SK-N-SH treated with all-trans-retinoic acid at 6 μM for 48 hours (cell line): ENCODE results near the gene ABHD6.
"Not testable (repeated sequence)": the region's sequence is repeated elsewhere in the genome, so short reads cannot be mapped to it uniquely, and the experiment has no call there.

Experiments
- ATAC-seq: fragments of 200-7000 bp; cut with Tn5 transposase; 3 replicates; pipeline ENCODE4 v1.9.1; 2020; ENCODE audit warnings: mild to moderate bottlenecking, moderate library complexity
- BACH2 ChIP-seq: fragments of 250-450 bp; sonication (Bioruptor Pico); IDR thresholded peaks from 2 replicates; pipeline ENCODE4 v1.9.0; 2021; ENCODE audit warnings: mild to moderate bottlenecking, borderline replicate concordance
- CREB5 ChIP-seq: fragments of 250-450 bp; sonication (Bioruptor Pico); IDR thresholded peaks from 2 replicates; pipeline ENCODE4 v1.5.1; 2020; ENCODE audit warnings: low read depth, mild to moderate bottlenecking, moderate library complexity
- CSDC2 ChIP-seq: fragments of 250-450 bp; sonication (Bioruptor Pico); IDR thresholded peaks from 2 replicates; pipeline ENCODE4 v1.5.0; 2020; ENCODE audit warnings: mild to moderate bottlenecking, moderate library complexity
- CSRNP3 ChIP-seq: fragments of 250-450 bp; sonication (Bioruptor Pico); IDR thresholded peaks from 2 replicates; pipeline ENCODE4 v1.5.1; 2021; ENCODE audit warnings: mild to moderate bottlenecking, moderate library complexity
- ESRRG ChIP-seq: fragments of 250-450 bp; sonication (Bioruptor Pico); IDR thresholded peaks from 2 replicates; pipeline ENCODE4 v1.6.1; 2021; ENCODE audit warnings: mild to moderate bottlenecking
- GLIS3 ChIP-seq: fragments of 250-450 bp; sonication (Bioruptor Pico); IDR thresholded peaks from 2 replicates; pipeline ENCODE4 v1.5.0; 2020; ENCODE audit warnings: mild to moderate bottlenecking, moderate library complexity
- ISL1 ChIP-seq: fragments of 250-450 bp; sonication (Bioruptor Pico); IDR thresholded peaks from 2 replicates; pipeline ENCODE4 v2.1.2; 2022; ENCODE audit warnings: mild to moderate bottlenecking, moderate library complexity
- OSR1 ChIP-seq: fragments of 250-450 bp; sonication (Bioruptor Pico); IDR thresholded peaks from 2 replicates; pipeline ENCODE4 v1.8.0; 2022; ENCODE audit warnings: moderate library complexity, mild to moderate bottlenecking, inconsistent platforms
- PATZ1 ChIP-seq: fragments of 250-450 bp; sonication (Bioruptor Pico); IDR thresholded peaks from 2 replicates; pipeline ENCODE4 v1.8.0; 2020; ENCODE audit warnings: mild to moderate bottlenecking, moderate library complexity, borderline replicate concordance
- POU6F1 ChIP-seq: fragments of 250-450 bp; sonication (Bioruptor Pico); IDR thresholded peaks from 2 replicates; pipeline ENCODE4 v1.8.0; 2021; ENCODE audit warnings: low read depth, mild to moderate bottlenecking, moderate library complexity, borderline replicate concordance
- PPARA ChIP-seq: fragments of 250-450 bp; sonication (Bioruptor Pico); IDR thresholded peaks from 2 replicates; pipeline ENCODE4 v1.5.0; 2020; ENCODE audit warnings: mild to moderate bottlenecking, borderline replicate concordance
- RARB ChIP-seq: fragments of 250-450 bp; sonication (Bioruptor Pico); IDR thresholded peaks from 2 replicates; pipeline ENCODE4 v1.8.0; 2021; ENCODE audit warnings: mild to moderate bottlenecking, moderate library complexity
- SNAI2 ChIP-seq: fragments of 250-450 bp; sonication (Bioruptor Pico); IDR thresholded peaks from 2 replicates; pipeline ENCODE4 v1.5.0; 2020; ENCODE audit warnings: mild to moderate bottlenecking, moderate library complexity
- TCF4 ChIP-seq: fragments of 250-450 bp; sonication (Bioruptor Pico); IDR thresholded peaks from 2 replicates; pipeline ENCODE4 v1.8.0; 2021; ENCODE audit warnings: mild to moderate bottlenecking, moderate library complexity, borderline replicate concordance
- TOX ChIP-seq: fragments of 250-450 bp; sonication (Bioruptor Pico); IDR thresholded peaks from 2 replicates; pipeline ENCODE4 v1.8.0; 2021; ENCODE audit warnings: mild to moderate bottlenecking, moderate library complexity, borderline replicate concordance
- ZC3H10 ChIP-seq: fragments of 250-450 bp; sonication (Bioruptor Pico); IDR thresholded peaks from 2 replicates; pipeline ENCODE4 v1.5.1; 2021; ENCODE audit warnings: mild to moderate bottlenecking, moderate library complexity
- ZFP3 ChIP-seq: fragments of 250-450 bp; sonication (Bioruptor Pico); IDR thresholded peaks from 2 replicates; pipeline ENCODE4 v1.5.0; 2020; ENCODE audit warnings: mild to moderate bottlenecking, moderate library complexity
- ZNF565 ChIP-seq: fragments of 450-650 bp; formaldehyde crosslinking; conservative IDR thresholded peaks from 2 replicates; pipeline ENCODE4 v1.5.0; 2020; ENCODE audit warnings: low read depth, mild to moderate bottlenecking, moderate library complexity
- ZNF70 ChIP-seq: fragments of 450-650 bp; formaldehyde crosslinking; IDR thresholded peaks from 2 replicates; pipeline ENCODE4 v1.5.0; 2020; ENCODE audit warnings: mild to moderate bottlenecking, moderate library complexity
- ZNF8 ChIP-seq: fragments of 450-650 bp; formaldehyde crosslinking; IDR thresholded peaks from 2 replicates; pipeline ENCODE4 v1.5.0; 2020; ENCODE audit warnings: mild to moderate bottlenecking, moderate library complexity

ABHD6 gene

GRCh38 chr3:58200121-58200709 is 37.4 kb upstream of the ABHD6 start:
- ATAC-seq, result no peak
- no peak for TF ChIP-seq BACH2 (CRISPR knock-in tag)
- TF ChIP-seq OSR1 (CRISPR knock-in tag), result no peak

- no peak for ATAC-seq
- TF ChIP-seq POU6F1 (CRISPR knock-in tag), result no peak
- no peak for TF ChIP-seq ZNF70 (CRISPR knock-in tag)
- no peak for TF ChIP-seq CREB5 (CRISPR knock-in tag)
- TF ChIP-seq OSR1 (CRISPR knock-in tag), result no peak
These were observed 36.7 kb upstream of the ABHD6 start for GRCh38 chr3:58200846-58201355.

GRCh38 chr3:58201451-58201850 is 36.1 kb upstream of the ABHD6 start:
- ATAC-seq, result not testable (repeated sequence)

GRCh38 chr3:58202917-58203360 is 34.7 kb upstream of the ABHD6 start:
- TF ChIP-seq BACH2 (CRISPR knock-in tag), result no peak
- no peak for ATAC-seq

GRCh38 chr3:58203541-58203940 is 34.1 kb upstream of the ABHD6 start:
- no peak for ATAC-seq
- TF ChIP-seq CSRNP3 (CRISPR knock-in tag) (no peak), ZNF8 (no peak)

GRCh38 chr3:58204720-58205119 is 32.9 kb upstream of the ABHD6 start:
- TF ChIP-seq ZNF70 (CRISPR knock-in tag) (no peak), ZNF8 (no peak), ZNF565 (no peak), SNAI2 (no peak), CREB5 (CRISPR knock-in tag) (no peak), PATZ1 (CRISPR knock-in tag) (no peak), RARB (CRISPR knock-in tag) (no peak), TOX (CRISPR knock-in tag) (no peak), ZC3H10 (CRISPR knock-in tag) (no peak), ZFP3 (no peak), CSDC2 (CRISPR knock-in tag) (no peak), TCF4 (CRISPR knock-in tag) (no peak), ESRRG (CRISPR knock-in tag) (no peak), POU6F1 (CRISPR knock-in tag) (no peak), PPARA (CRISPR knock-in tag) (no peak), GLIS3 (no peak), ISL1 (no peak), CSRNP3 (CRISPR knock-in tag) (no peak)
- no peak for ATAC-seq
